ENCODE results near the gene PITPNB. TPM values are rescaled to one million over a fixed set of nuclear protein-coding genes. Genes with fewer than 3 reads are reported as not detected.

Gene PITPNB
- total and polyA plus RNA-seq, 2 donors from 2014 or later = 23.7 to 72.0 TPM

GRCh38 chr22:27881421-27881820 is 37.6 kb downstream of the PITPNB start:
- no peaks in the 10 kb centered on the region for H3K9me3 ChIP-seq (ENCODE audit: control insufficient read depth in 2 of 3, insufficient read depth in 1 of 3, low read length in 3 of 3)
- DNase-seq = no peak
- TF ChIP-seq CTCF (IDR thresholded peaks at IDR 0.05; ENCODE audit: borderline replicate concordance, extremely low read depth, insufficient read depth) = no peak
- H3K4me3 ChIP-seq (ENCODE audit: low read length in 3 of 3) = no peak overlapping the region
- FAIRE-seq = no peak
- intact Hi-C loops (cut with DNase I) = loop anchor here (5.0 kb wide), 1 partner anchor 131 kb away; no protein-coding TSS in a partner anchor
- no peak overlapping the region for H3K9ac ChIP-seq (ENCODE audit: low read length in 3 of 3)
- H3K27me3 ChIP-seq (ENCODE audit: control insufficient read depth, insufficient read depth, low read length) = no peaks in the 10 kb centered on the region
- peaks cover 3 to 11% (median 5%) of the 10 kb centered on the region in 3 donors for H3K4me1 ChIP-seq (ENCODE audit: control insufficient read depth in 2 of 3, insufficient read depth in 2 of 3, low read depth in 1 of 3, low read length in 3 of 3)
- peaks cover 0 to 4% (median 3%) of the 10 kb centered on the region in 3 donors for H3K36me3 ChIP-seq (ENCODE audit: control insufficient read depth in 2 of 3, insufficient read depth in 3 of 3, low read length in 3 of 3)
- no peak overlapping the region for H3K27ac ChIP-seq (ENCODE audit: low read depth in 2 of 2, low read length in 2 of 2)

GRCh38 chr22:27880778-27881394 is 38.2 kb downstream of the PITPNB start:
- H3K27me3 ChIP-seq (ENCODE audit: control insufficient read depth, insufficient read depth, low read length) = no peaks in the 10 kb centered on the region
- peaks cover 3 to 11% (median 5%) of the 10 kb centered on the region in 3 donors for H3K4me1 ChIP-seq (ENCODE audit: control insufficient read depth in 2 of 3, insufficient read depth in 2 of 3, low read depth in 1 of 3, low read length in 3 of 3)
- intact Hi-C loops (cut with DNase I) = loop anchor here (5.0 kb wide), 1 partner anchor 131 kb away; no protein-coding TSS in a partner anchor
- H3K9ac ChIP-seq (ENCODE audit: low read length in 3 of 3) = no peak overlapping the region
- FAIRE-seq = peak; percentile 87
- peak; percentile 64 for TF ChIP-seq CTCF (IDR thresholded peaks at IDR 0.05; ENCODE audit: borderline replicate concordance, extremely low read depth, insufficient read depth)
- peak in 3 of 5 donors; percentile 42 to 90 (median 88) for DNase-seq
- no peak overlapping the region for H3K4me3 ChIP-seq (ENCODE audit: low read length in 3 of 3)
- peaks cover 0 to 3% (median 3%) of the 10 kb centered on the region in 3 donors for H3K36me3 ChIP-seq (ENCODE audit: control insufficient read depth in 2 of 3, insufficient read depth in 3 of 3, low read length in 3 of 3)
- H3K27ac ChIP-seq (ENCODE audit: low read depth in 2 of 2, low read length in 2 of 2) = no peak overlapping the region
- no peaks in the 10 kb centered on the region for H3K9me3 ChIP-seq (ENCODE audit: control insufficient read depth in 2 of 3, insufficient read depth in 1 of 3, low read length in 3 of 3)

- Histone ChIP-seq H3K27ac (ENCODE audit: low read depth in 2 of 2, low read length in 2 of 2) (no peak overlapping the region), H3K4me3 (ENCODE audit: low read length in 3 of 3) (no peak overlapping the region), H3K27me3 (ENCODE audit: control insufficient read depth, insufficient read depth, low read length) (no peaks in the 10 kb centered on the region), H3K9ac (ENCODE audit: low read length in 3 of 3) (no peak overlapping the region), H3K36me3 (ENCODE audit: control insufficient read depth in 2 of 3, insufficient read depth in 3 of 3, low read length in 3 of 3) (peaks cover 0 to 3% (median 2%) of the 10 kb centered on the region in 3 donors), H3K9me3 (ENCODE audit: control insufficient read depth in 2 of 3, insufficient read depth in 1 of 3, low read length in 3 of 3) (no peaks in the 10 kb centered on the region), H3K4me1 (ENCODE audit: control insufficient read depth in 2 of 3, insufficient read depth in 2 of 3, low read depth in 1 of 3, low read length in 3 of 3) (peaks cover 3 to 11% (median 5%) of the 10 kb centered on the region in 3 donors)
- intact Hi-C loops (cut with DNase I) = loop anchor here (5.0 kb wide), 1 partner anchor 132 kb away; no protein-coding TSS in a partner anchor
- DNase-seq (peak in 2 of 5 donors; percentile 48 to 66), FAIRE-seq (no peak)
- TF ChIP-seq CTCF (IDR thresholded peaks at IDR 0.05; ENCODE audit: borderline replicate concordance, extremely low read depth, insufficient read depth) = peak; percentile 11
These were observed 39.1 kb downstream of the PITPNB start for GRCh38 chr22:27879923-27880322.

All from kidney (tissue), 14 donors.